ENCODE measurements around the gene IVNS1ABP.

GRCh38 chr1:185318431-185319138, 1.5 kb upstream of the IVNS1ABP start:
- TF ChIP-seq CTCF (conservative IDR thresholded peaks at IDR 0.05; ENCODE audit: low read depth in 2 of 2) (no peak), ZNF331 (CRISPR knock-in tag; IDR thresholded peaks at IDR 0.05; ENCODE audit: low read depth) (no peak), EZH2phosphoT487 (IDR thresholded peaks at IDR 0.05; ENCODE audit: unreplicated experiment) (no peak), REST (IDR thresholded peaks at IDR 0.05; ENCODE audit: unreplicated experiment) (no peak), POLR2AphosphoS5 (IDR thresholded peaks at IDR 0.05; ENCODE audit: low read depth) (no peak)
